ENCODE measurements around the gene INPP5A. TPM values are rescaled to one million over a fixed set of nuclear protein-coding genes. Genes with fewer than 3 reads are reported as not detected.

Gene INPP5A
- total RNA-seq, 1 experiment from 2014 or later, result 32.1 TPM

- no peak for DNase-seq (ENCODE audit: low read depth)
Observed at GRCh38 chr10:132626761-132627665, 89.4 kb downstream of the INPP5A start.

- DNase-seq (ENCODE audit: low read depth), result no peak
Observed at GRCh38 chr10:132627666-132628531, 90.3 kb downstream of the INPP5A start.

- no peak for DNase-seq (ENCODE audit: low read depth)
Observed at GRCh38 chr10:132628966-132629900, 91.6 kb downstream of the INPP5A start.

- DNase-seq (ENCODE audit: low read depth), result no peak
Observed at GRCh38 chr10:132630156-132630555, 92.6 kb downstream of the INPP5A start.

- DNase-seq (ENCODE audit: low read depth), result no peak
Observed at GRCh38 chr10:132630666-132631337, 93.2 kb downstream of the INPP5A start.

GRCh38 chr10:132631338-132631735, 93.8 kb downstream of the INPP5A start:
- DNase-seq (ENCODE audit: low read depth), result no peak

GRCh38 chr10:132632091-132632561, 94.5 kb downstream of the INPP5A start:
- DNase-seq (ENCODE audit: low read depth), result no peak

GRCh38 chr10:132632851-132633684, 95.5 kb downstream of the INPP5A start:
- no peak for DNase-seq (ENCODE audit: low read depth)

GRCh38 chr10:132634241-132634946, 96.8 kb downstream of the INPP5A start:
- no peak for DNase-seq (ENCODE audit: low read depth)

GRCh38 chr10:132634947-132635271, 97.3 kb downstream of the INPP5A start:
- DNase-seq (ENCODE audit: low read depth), result no peak

- no peak for DNase-seq (ENCODE audit: low read depth)
Observed at GRCh38 chr10:132636358-132636757, 98.8 kb downstream of the INPP5A start.

- DNase-seq (ENCODE audit: low read depth), result peak; percentile 54
Observed at GRCh38 chr10:132637477-132638129, 100.0 kb downstream of the INPP5A start.

GRCh38 chr10:132638130-132638515, 100.5 kb downstream of the INPP5A start:
- DNase-seq (ENCODE audit: low read depth), result no peak

- DNase-seq (ENCODE audit: low read depth), result no peak
Observed at GRCh38 chr10:132639470-132639869, 101.9 kb downstream of the INPP5A start.

- DNase-seq (ENCODE audit: low read depth), result no peak
Observed at GRCh38 chr10:132640326-132641125, 102.9 kb downstream of the INPP5A start.

- no peak for DNase-seq (ENCODE audit: low read depth)
Observed at GRCh38 chr10:132641401-132641800, 103.8 kb downstream of the INPP5A start.

GRCh38 chr10:132641966-132642731, 104.6 kb downstream of the INPP5A start:
- DNase-seq (ENCODE audit: low read depth), result no peak

All from Daoy (cell line).